Epithelial cell of esophagus (primary cell): ENCODE results near the gene IVL.
A peak's percentile ranks its signal among the peaks of the same experiment; 100 is the strongest.

ENCODE experiments used
- DNase-seq: peaks from one replicate; pipeline ENCODE4 v3.0.0; 2010; ENCODE audit warnings: low read depth
- H3K4me3 ChIP-seq: 2 replicates; pipeline ENCODE4 v1.5.1; 2011; ENCODE audit warnings: mild to moderate bottlenecking, low read length, control low read depth
- CTCF ChIP-seq: IDR thresholded peaks from 2 replicates; pipeline ENCODE4 v1.5.1; 2011; ENCODE audit warnings: low read depth, mild to moderate bottlenecking, low read length, control low read depth, inconsistent platforms; ENCODE audit not compliant: insufficient read depth; ENCODE audit errors: missing control alignments

IVL gene, protein sequence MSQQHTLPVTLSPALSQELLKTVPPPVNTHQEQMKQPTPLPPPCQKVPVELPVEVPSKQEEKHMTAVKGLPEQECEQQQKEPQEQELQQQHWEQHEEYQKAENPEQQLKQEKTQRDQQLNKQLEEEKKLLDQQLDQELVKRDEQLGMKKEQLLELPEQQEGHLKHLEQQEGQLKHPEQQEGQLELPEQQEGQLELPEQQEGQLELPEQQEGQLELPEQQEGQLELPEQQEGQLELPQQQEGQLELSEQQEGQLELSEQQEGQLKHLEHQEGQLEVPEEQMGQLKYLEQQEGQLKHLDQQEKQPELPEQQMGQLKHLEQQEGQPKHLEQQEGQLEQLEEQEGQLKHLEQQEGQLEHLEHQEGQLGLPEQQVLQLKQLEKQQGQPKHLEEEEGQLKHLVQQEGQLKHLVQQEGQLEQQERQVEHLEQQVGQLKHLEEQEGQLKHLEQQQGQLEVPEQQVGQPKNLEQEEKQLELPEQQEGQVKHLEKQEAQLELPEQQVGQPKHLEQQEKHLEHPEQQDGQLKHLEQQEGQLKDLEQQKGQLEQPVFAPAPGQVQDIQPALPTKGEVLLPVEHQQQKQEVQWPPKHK

GRCh38 chr1:152907686-152908601, at the start of gene IVL:
Gene IVL (plus strand): TSS chr1:152908546. CDS start chr1:152909798, 1,252 bp downstream.
- peak; percentile 88 for DNase-seq
- TF ChIP-seq CTCF = no peak
- H3K4me3 ChIP-seq = peak within 1 kb of the TSS; percentile 20

DNA sequence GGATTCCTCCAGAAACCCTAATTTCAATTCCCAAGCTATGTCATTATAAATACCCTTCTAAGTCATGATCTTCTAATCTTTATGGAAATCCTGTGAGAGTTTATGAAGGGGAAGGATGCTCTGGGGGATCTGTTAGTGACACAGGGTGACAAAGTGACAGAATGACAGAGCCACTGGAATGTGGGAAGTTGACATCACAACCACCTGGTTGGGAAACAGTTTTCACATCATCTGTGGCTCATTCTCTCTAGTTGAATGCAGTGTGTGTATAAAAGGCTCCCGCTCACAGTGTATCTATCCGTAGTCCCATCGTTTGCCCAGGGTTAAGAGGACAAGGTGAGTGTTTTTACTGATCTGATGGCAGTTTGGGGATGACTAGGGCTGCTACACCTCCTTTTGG, 48.6 kb upstream of the IVL start, which contains the start of gene LCE7A:
TSS of gene LCE7A (plus strand) at position 301 of the 400 bp plus-strand sequence. CDS start 702 bp downstream, outside the sequence.
- no peak within 1 kb of the TSS for H3K4me3 ChIP-seq
- DNase-seq = no peak
- no peak for TF ChIP-seq CTCF

DNA sequence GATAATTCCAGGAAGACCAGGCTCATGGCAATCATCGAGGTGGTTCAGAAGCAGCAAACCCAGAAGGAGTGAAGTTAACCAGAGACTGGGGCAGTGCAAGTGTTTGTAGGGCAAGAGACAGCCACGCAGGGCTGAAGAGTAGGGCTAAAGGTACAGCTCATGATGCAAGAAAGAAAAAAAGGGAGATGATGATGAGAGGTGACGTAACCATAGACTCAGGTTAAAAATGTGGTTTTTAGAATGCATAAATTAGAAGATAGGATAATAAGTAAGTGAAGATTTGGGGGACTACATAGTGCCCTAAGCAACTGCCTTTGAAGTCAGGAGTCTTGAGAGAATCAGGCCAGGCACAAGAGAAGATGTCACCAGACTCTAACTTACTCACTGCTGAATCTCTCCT, 48.2 kb upstream of the IVL start:
- TF ChIP-seq CTCF = no peak
- DNase-seq = no peak
- no peak overlapping the region for H3K4me3 ChIP-seq

GRCh38 chr1:152861374-152861773, 47.0 kb upstream of the IVL start:
- no peak overlapping the region for H3K4me3 ChIP-seq
- no peak for TF ChIP-seq CTCF
- DNase-seq = no peak

GRCh38 chr1:152864443-152864842, 43.9 kb upstream of the IVL start:
- H3K4me3 ChIP-seq = no peak overlapping the region
- DNase-seq = no peak
- no peak for TF ChIP-seq CTCF

GRCh38 chr1:152866321-152866720, 42.0 kb upstream of the IVL start:
- TF ChIP-seq CTCF = no peak
- DNase-seq = peak; percentile 52
- no peak overlapping the region for H3K4me3 ChIP-seq
